ENCODE results near the gene SEMA3B. TPM values are rescaled to one million over a fixed set of nuclear protein-coding genes. Genes with fewer than 3 reads are reported as not detected.

SEMA3B gene
- total RNA-seq, 2 experiments from 2014 or later, result 0.28 to 0.82 TPM

DNA sequence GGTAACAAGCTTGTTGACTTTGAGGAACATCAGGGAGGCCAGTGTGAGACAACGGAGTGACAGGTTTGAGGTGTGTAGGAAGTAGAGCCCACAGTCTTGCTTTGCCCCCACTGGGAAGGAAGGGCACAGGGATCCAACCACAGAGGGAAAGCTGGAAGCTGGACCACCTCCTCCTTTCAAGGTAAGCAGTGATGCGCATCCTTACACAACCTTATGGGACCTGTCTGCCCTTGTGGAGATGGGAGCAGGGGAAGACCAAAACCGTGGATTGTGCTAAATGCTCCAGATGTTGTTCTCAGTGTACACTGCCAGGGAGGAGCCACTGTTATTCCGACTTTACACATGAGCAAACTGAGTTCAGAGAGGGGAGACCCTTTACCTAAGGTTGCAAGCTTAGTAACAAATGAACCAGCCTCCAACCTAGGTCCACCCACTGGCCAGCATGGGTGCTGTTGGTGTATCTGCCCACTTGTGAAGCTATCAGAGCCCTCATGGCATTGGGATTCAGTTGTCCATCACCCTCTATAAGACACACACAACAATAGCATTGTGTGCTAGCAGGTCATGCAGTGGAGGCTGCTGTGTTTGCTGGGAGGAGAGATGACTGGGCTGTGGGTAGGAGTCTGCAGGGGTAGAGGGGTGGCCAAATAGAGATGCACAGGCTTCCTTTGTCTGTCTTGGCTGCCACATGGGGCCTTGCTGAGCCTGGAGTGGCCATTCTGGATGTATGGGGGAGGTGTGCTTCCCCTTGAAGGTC, 9.4 kb downstream of the SEMA3B start:
- Histone ChIP-seq H3K4me2 (ENCODE audit: low read length) (no peak overlapping the region), H3K9me2 (ENCODE audit: insufficient read depth, low read length) (no peaks in the 10 kb centered on the region), H3K27ac (ENCODE audit: low read depth, low read length, poor library complexity, severe bottlenecking) (no peak overlapping the region), H4K20me1 (ENCODE audit: insufficient read depth, low read length) (no peaks in the 10 kb centered on the region), H3K4me1 (ENCODE audit: insufficient read depth, low read length, poor library complexity, severe bottlenecking) (peaks cover 1% of the 10 kb centered on the region), H3K79me2 (ENCODE audit: insufficient read depth, low read depth, low read length) (no peaks in the 10 kb centered on the region), H3K36me3 (ENCODE audit: insufficient read depth, low read length) (no peaks in the 10 kb centered on the region), H3K4me3 (ENCODE audit: low read depth, low read length, poor library complexity, severe bottlenecking) (no peak overlapping the region), H3K9me3 (ENCODE audit: low read length) (no peaks in the 10 kb centered on the region), H2AFZ (ENCODE audit: low read length) (no peak overlapping the region)
- TF ChIP-seq, protein P1, sequence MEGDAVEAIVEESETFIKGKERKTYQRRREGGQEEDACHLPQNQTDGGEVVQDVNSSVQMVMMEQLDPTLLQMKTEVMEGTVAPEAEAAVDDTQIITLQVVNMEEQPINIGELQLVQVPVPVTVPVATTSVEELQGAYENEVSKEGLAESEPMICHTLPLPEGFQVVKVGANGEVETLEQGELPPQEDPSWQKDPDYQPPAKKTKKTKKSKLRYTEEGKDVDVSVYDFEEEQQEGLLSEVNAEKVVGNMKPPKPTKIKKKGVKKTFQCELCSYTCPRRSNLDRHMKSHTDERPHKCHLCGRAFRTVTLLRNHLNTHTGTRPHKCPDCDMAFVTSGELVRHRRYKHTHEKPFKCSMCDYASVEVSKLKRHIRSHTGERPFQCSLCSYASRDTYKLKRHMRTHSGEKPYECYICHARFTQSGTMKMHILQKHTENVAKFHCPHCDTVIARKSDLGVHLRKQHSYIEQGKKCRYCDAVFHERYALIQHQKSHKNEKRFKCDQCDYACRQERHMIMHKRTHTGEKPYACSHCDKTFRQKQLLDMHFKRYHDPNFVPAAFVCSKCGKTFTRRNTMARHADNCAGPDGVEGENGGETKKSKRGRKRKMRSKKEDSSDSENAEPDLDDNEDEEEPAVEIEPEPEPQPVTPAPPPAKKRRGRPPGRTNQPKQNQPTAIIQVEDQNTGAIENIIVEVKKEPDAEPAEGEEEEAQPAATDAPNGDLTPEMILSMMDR (conservative IDR thresholded peaks at IDR 0.05; ENCODE audit: low read length), result no peak
- TF ChIP-seq EZH2phosphoT487 (IDR thresholded peaks at IDR 0.05; ENCODE audit: borderline replicate concordance, low read depth, low read length), result no peak
- no TSS peak for BruUV-seq (replicated peaks)
- DNase-seq (ENCODE audit: low spot score), result no peak
- intact Hi-C loops (cut with micrococcal nuclease; ENCODE audit: unreplicated experiment), result no loop called here
- ChIA-PET POLR2A (interaction anchor here (0.9 to 1.2 kb wide), 2 partner anchors 13 to 17 kb away, joined by 3 to 5 read pairs; no protein-coding TSS in a partner anchor), CTCF (ENCODE audit: unreplicated experiment) (no interaction called here)

DNA sequence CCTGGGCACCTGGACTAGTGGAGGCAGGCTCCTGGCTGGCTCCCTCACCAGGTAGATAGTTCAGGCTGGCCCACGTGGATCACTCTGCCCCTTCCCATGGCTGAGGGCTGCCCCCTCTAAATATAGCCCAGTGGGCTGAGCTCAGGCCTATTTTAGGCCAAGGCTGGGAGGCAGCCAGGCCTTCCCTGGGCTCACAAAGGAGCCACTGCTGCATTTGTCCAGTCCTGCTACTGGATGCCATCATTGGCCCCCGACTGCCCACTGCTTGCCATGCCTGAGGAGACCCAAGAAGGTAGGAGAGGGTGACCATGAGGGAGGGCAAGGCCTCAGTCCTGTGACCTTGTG, 9.9 kb downstream of the SEMA3B start, which contains the start of gene LSMEM2:
Gene LSMEM2 (plus strand): TSS at position 208 of the 345 bp plus-strand sequence. CDS start 27 bp downstream, at position 235.
- TF ChIP-seq EZH2phosphoT487 (IDR thresholded peaks at IDR 0.05; ENCODE audit: borderline replicate concordance, low read depth, low read length), result no peak
- TF ChIP-seq, protein P1 (conservative IDR thresholded peaks at IDR 0.05; ENCODE audit: low read length), result no peak
- Histone ChIP-seq H3K27ac (ENCODE audit: low read depth, low read length, poor library complexity, severe bottlenecking) (no peak within 1 kb of the TSS), H3K36me3 (ENCODE audit: insufficient read depth, low read length) (no peaks in the 10 kb centered on the region), H4K20me1 (ENCODE audit: insufficient read depth, low read length) (no peaks in the 10 kb centered on the region), H3K79me2 (ENCODE audit: insufficient read depth, low read depth, low read length) (no peaks in the 10 kb centered on the region), H3K4me2 (ENCODE audit: low read length) (no peak within 1 kb of the TSS), H3K4me1 (ENCODE audit: insufficient read depth, low read length, poor library complexity, severe bottlenecking) (no peaks in the 10 kb centered on the region), H3K9me2 (ENCODE audit: insufficient read depth, low read length) (no peaks in the 10 kb centered on the region), H3K4me3 (ENCODE audit: low read depth, low read length, poor library complexity, severe bottlenecking) (no peak within 1 kb of the TSS), H3K9me3 (ENCODE audit: low read length) (no peaks in the 10 kb centered on the region), H2AFZ (ENCODE audit: low read length) (no peak within 1 kb of the TSS)
- POLR2A ChIA-PET, result interaction anchor here (0.9 to 1.2 kb wide), 2 partner anchors 14 to 18 kb away, joined by 3 to 5 read pairs; no protein-coding TSS in a partner anchor
- CTCF ChIA-PET (ENCODE audit: unreplicated experiment), result no interaction called here
- BruUV-seq (replicated peaks), result no TSS peak
- intact Hi-C loops (cut with micrococcal nuclease; ENCODE audit: unreplicated experiment), result no loop called here
- DNase-seq (ENCODE audit: low spot score), result no peak
